HepG2 (cell line): ENCODE measurements around the gene TACC3. TPM values are rescaled to one million over a fixed set of nuclear protein-coding genes. Genes with fewer than 3 reads are reported as not detected.

Experiments used
- DMTF1 ChIP-seq: sonication (generic); formaldehyde crosslinking; IDR thresholded peaks from 2 replicates; pipeline ENCODE4 v1.4.0; 2020; ENCODE audit warnings: mild to moderate bottlenecking, missing genetic modification reagents
- DPF2 ChIP-seq: sonication (generic); formaldehyde crosslinking; IDR thresholded peaks from 2 replicates; pipeline ENCODE4 v1.4.0; 2020; ENCODE audit warnings: mild to moderate bottlenecking, low read depth, missing genetic modification reagents, borderline replicate concordance
- FIP1L1 ChIP-seq: fragments of 200-400 bp; formaldehyde crosslinking; IDR thresholded peaks from 2 replicates; pipeline ENCODE4 v1.6.1; 2018; ENCODE audit warnings: low read depth, mild to moderate bottlenecking, low read length, moderate library complexity, borderline replicate concordance; ENCODE audit not compliant: insufficient read depth
- JDP2 ChIP-seq: sonication (generic); formaldehyde crosslinking; IDR thresholded peaks from 2 replicates; pipeline ENCODE4 v1.8.1; 2022; ENCODE audit warnings: missing genetic modification reagents, borderline replicate concordance
- KDM2A ChIP-seq: sonication (generic); formaldehyde crosslinking; IDR thresholded peaks from 2 replicates; pipeline ENCODE4 v1.4.0; 2020; ENCODE audit warnings: low read depth, missing genetic modification reagents, borderline replicate concordance
- KDM6A ChIP-seq: IDR thresholded peaks from 2 replicates; pipeline ENCODE4 v1.6.1; 2016; ENCODE audit warnings: low read depth
- LCORL ChIP-seq, 2 experiments: fragments of 450-650 bp in 1 of 2; sonication (generic) in 1 of 2; formaldehyde crosslinking in 1 of 2; IDR thresholded peaks; 2 replicates each; pipeline versions ENCODE4 v1.5.0 to v1.6.1; 2017 to 2020; ENCODE audit warnings: antibody characterized with exemption in 1 of 2, missing genetic modification reagents in 1 of 2
- NR2C2 ChIP-seq: sonication (generic); formaldehyde crosslinking; IDR thresholded peaks from 2 replicates; pipeline ENCODE4 v1.4.0; 2020; ENCODE audit warnings: missing genetic modification reagents, mild to moderate bottlenecking, moderate library complexity, borderline replicate concordance
- RBFOX2 ChIP-seq: fragments of 200-400 bp; formaldehyde crosslinking; IDR thresholded peaks from 2 replicates; pipeline ENCODE4 v1.6.1; 2017; ENCODE audit warnings: low read depth, mild to moderate bottlenecking, low read length
- SETDB1 ChIP-seq: sonication (generic); formaldehyde crosslinking; IDR thresholded peaks from 2 replicates; pipeline ENCODE4 v1.5.1; 2020; ENCODE audit warnings: missing genetic modification reagents, mild to moderate bottlenecking, borderline replicate concordance
- U2AF1 ChIP-seq: fragments of 200-400 bp; formaldehyde crosslinking; optimal IDR thresholded peaks from 2 replicates; pipeline ENCODE3; 2017; ENCODE audit warnings: mild to moderate bottlenecking, low read depth, low read length
- XBP1 ChIP-seq: sonication (generic); formaldehyde crosslinking; IDR thresholded peaks from 2 replicates; pipeline ENCODE4 v1.5.0; 2020; ENCODE audit warnings: missing genetic modification reagents
- ZBTB42 ChIP-seq: sonication (generic); formaldehyde crosslinking; IDR thresholded peaks from 2 replicates; pipeline ENCODE4 v1.5.0; 2020; ENCODE audit warnings: mild to moderate bottlenecking, missing genetic modification reagents
- ZFP36 ChIP-seq: fragments of 150-350 bp; IDR thresholded peaks from 2 replicates; pipeline ENCODE4 v1.6.1; 2018; ENCODE audit warnings: borderline replicate concordance, low read length, low read depth; ENCODE audit not compliant: partially characterized antibody
- ZFP82 ChIP-seq: sonication (generic); formaldehyde crosslinking; IDR thresholded peaks from 2 replicates; pipeline ENCODE4 v1.5.1; 2020; ENCODE audit warnings: mild to moderate bottlenecking, missing genetic modification reagents, borderline replicate concordance
- ZHX1 ChIP-seq: sonication (generic); formaldehyde crosslinking; IDR thresholded peaks from 2 replicates; pipeline ENCODE4 v1.8.1; 2022; ENCODE audit warnings: low read depth, mild to moderate bottlenecking, missing genetic modification reagents
- ZNF17 ChIP-seq: sonication (generic); formaldehyde crosslinking; IDR thresholded peaks from 2 replicates; pipeline ENCODE4 v1.5.0; 2020; ENCODE audit warnings: mild to moderate bottlenecking, missing genetic modification reagents
- ZNF333 ChIP-seq: sonication (generic); formaldehyde crosslinking; IDR thresholded peaks from 2 replicates; pipeline ENCODE4 v1.4.0; 2020; ENCODE audit warnings: mild to moderate bottlenecking, missing genetic modification reagents, borderline replicate concordance
- ZNF549 ChIP-seq: sonication (generic); formaldehyde crosslinking; IDR thresholded peaks from 2 replicates; pipeline ENCODE4 v1.5.0; 2020; ENCODE audit warnings: missing genetic modification reagents
- ZNF563 ChIP-seq: sonication (generic); formaldehyde crosslinking; IDR thresholded peaks from 2 replicates; pipeline ENCODE4 v1.8.0; 2022; ENCODE audit warnings: mild to moderate bottlenecking, moderate library complexity, missing genetic modification reagents
- ZNF782 ChIP-seq: sonication (generic); formaldehyde crosslinking; IDR thresholded peaks from 2 replicates; pipeline ENCODE4 v1.4.0; 2020; ENCODE audit warnings: missing genetic modification reagents, mild to moderate bottlenecking, borderline replicate concordance
- polyA plus RNA-seq, 8 experiments: library from polyadenylated mRNA; depleted of rRNA in 3 of 8; stranded (reverse) in 7 of 8; unstranded in 1 of 8; fragments of >200 nt; fragmentation: Illumina TruSeq in 4 of 8; extraction: Trizol in 4 of 8; gene quantifications; 2 replicates each; pipeline versions ENCODE4 v1.2.1 to v1.2.3, GENCODE V29; 2011 to 2016; ENCODE audit warnings: low read depth in 4 of 8, missing spikeins in 1 of 8, mixed read lengths in 1 of 8; ENCODE audit not compliant: insufficient read depth in 1 of 8
- total RNA-seq, 5 experiments: library from RNA; depleted of rRNA; stranded (reverse); fragments of >200 nt; fragmentation: Illumina TruSeq; extraction: Trizol; gene quantifications; 2 replicates each; pipeline ENCODE4 v1.2.3, GENCODE V29; 2016; ENCODE audit warnings: low read depth in 1 of 5
- TF ChIP-seq, protein P1 (sequence below): sonication (generic); formaldehyde crosslinking; IDR thresholded peaks from 2 replicates; pipeline ENCODE4 v1.5.0; 2020; ENCODE audit warnings: mild to moderate bottlenecking, missing genetic modification reagents

The TACC3 gene
- total and polyA plus RNA-seq, 2 of the 13 experiments (the other 11 are each of a cell fraction or from before 2014, with no cell fraction given) = 20.3 to 21.2 TPM

- TF ChIP-seq FIP1L1 (peak; percentile 70; the same call in 1 of the 2 replicates), NR2C2 (CRISPR knock-in tag) (peak; percentile 72), XBP1 (CRISPR knock-in tag) (0 out of 2 replicates have a peak, but pooled peaks have one; percentile 53), JDP2 (CRISPR knock-in tag) (no peak), KDM6A (no peak; the same call in 1 of the 2 replicates), ZNF563 (CRISPR knock-in tag) (0 out of 2 replicates have a peak, but pooled peaks have one; percentile 40), ZFP36 (peak; percentile 69), ZHX1 (CRISPR knock-in tag) (0 out of 2 replicates have a peak, but pooled peaks have one; percentile 33), ZNF782 (CRISPR knock-in tag) (peak; percentile 60; the same call in 1 of the 2 replicates), RBFOX2 (peak; percentile 89), ZNF549 (CRISPR knock-in tag) (0 out of 2 replicates have a peak, but pooled peaks have one; percentile 42), LCORL (IDR thresholded peaks at IDR 0.05) (no peak), LCORL (CRISPR knock-in tag; IDR thresholded peaks at IDR 0.05) (peak; percentile 75), SETDB1 (no peak), KDM2A (peak; percentile 83), ZNF17 (no peak), ZFP82 (CRISPR knock-in tag) (peak; percentile 80; the same call in 1 of the 2 replicates), DMTF1 (0 out of 2 replicates have a peak, but pooled peaks have one; percentile 57), U2AF1 (no peak), ZBTB42 (0 out of 2 replicates have a peak, but pooled peaks have one; percentile 70), ZNF333 (CRISPR knock-in tag) (peak; percentile 99; the same call in 1 of the 2 replicates), DPF2 (CRISPR knock-in tag) (peak; percentile 73)
- TF ChIP-seq, protein P1, sequence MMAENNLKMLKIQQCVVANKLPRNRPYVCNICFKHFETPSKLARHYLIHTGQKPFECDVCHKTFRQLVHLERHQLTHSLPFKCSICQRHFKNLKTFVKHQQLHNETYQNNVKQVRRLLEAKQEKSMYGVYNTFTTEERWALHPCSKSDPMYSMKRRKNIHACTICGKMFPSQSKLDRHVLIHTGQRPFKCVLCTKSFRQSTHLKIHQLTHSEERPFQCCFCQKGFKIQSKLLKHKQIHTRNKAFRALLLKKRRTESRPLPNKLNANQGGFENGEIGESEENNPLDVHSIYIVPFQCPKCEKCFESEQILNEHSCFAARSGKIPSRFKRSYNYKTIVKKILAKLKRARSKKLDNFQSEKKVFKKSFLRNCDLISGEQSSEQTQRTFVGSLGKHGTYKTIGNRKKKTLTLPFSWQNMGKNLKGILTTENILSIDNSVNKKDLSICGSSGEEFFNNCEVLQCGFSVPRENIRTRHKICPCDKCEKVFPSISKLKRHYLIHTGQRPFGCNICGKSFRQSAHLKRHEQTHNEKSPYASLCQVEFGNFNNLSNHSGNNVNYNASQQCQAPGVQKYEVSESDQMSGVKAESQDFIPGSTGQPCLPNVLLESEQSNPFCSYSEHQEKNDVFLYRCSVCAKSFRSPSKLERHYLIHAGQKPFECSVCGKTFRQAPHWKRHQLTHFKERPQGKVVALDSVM (CRISPR knock-in tag) = peak; percentile 58
Observed at GRCh38 chr4:1746919-1747602, 25.7 kb downstream of the TACC3 start (continued).
